Stimulated activated naive CD4-positive, alpha-beta T cell (primary cell): ENCODE data around the gene DUSP9.
A peak's percentile ranks its signal among the peaks of the same experiment; 100 is the strongest.

Experiments
- DNase-seq, 6 experiments: peaks; one replicate each; lab custom pipeline; 2025; lab: John Stamatoyannopoulos, UW

The DUSP9 gene

DNA sequence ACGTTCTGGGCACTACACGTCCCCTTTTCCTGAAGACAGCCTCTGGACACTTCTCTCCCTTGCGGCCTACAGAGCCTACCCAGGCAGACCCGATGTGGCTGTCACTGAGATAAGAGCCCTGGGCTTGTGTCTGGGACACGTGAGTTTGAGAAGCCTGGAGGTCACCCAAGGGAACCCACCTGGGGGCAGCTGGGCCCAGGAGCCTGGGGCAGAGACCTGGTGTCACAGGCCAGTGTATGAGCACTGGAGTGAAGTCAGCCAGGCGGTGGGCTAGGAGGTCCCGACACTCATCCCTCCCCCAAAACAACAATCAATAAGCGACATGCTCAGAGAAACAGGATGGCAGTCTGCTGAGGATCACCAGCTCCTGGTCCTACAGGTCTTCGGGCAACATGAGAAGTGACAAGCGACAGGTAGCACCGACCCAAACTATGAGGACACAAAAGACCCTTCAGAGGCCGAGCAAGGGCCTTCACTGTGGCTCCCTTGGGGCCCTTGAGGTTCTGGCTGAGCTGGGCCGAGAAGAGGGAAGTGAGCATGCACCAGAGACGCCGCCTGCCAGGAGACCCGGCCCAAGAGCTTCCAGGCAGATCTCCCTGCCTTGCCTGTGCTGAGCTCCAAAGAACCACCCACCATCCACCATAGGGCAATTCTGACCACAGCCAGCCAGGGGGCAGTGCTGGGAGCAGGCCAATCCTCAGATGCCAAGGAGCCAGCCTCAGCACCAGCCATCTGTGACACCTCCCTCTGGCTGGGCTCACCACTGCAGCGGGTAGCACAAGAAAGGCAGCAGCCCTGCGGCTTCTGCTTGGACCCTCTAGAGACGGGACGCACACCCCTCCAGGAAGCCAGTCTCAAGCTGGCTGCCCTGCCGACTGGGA lies 11.0 kb upstream of the DUSP9 start:
- DNase-seq = no peak

DNA sequence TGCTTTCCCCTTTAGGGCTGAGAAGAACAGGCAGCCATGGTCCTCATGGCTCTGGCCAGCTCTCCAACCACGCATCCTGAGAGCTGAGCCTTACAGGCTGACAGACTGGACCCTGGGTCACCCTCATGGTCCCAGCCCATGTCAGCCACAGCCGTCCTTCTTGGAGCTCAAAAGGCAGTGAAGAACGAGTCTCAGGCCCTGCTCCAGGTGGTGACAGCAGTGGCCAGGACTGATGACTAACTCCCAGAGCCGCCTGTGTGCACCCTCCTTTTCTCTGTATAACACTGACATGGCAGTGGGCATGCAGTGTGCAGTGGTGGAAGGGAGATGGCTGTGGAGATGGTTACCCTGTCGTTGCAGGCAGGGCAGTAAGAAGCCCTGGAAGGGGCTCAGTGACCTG lies 10.3 kb upstream of the DUSP9 start:
- DNase-seq = no peak

DNA sequence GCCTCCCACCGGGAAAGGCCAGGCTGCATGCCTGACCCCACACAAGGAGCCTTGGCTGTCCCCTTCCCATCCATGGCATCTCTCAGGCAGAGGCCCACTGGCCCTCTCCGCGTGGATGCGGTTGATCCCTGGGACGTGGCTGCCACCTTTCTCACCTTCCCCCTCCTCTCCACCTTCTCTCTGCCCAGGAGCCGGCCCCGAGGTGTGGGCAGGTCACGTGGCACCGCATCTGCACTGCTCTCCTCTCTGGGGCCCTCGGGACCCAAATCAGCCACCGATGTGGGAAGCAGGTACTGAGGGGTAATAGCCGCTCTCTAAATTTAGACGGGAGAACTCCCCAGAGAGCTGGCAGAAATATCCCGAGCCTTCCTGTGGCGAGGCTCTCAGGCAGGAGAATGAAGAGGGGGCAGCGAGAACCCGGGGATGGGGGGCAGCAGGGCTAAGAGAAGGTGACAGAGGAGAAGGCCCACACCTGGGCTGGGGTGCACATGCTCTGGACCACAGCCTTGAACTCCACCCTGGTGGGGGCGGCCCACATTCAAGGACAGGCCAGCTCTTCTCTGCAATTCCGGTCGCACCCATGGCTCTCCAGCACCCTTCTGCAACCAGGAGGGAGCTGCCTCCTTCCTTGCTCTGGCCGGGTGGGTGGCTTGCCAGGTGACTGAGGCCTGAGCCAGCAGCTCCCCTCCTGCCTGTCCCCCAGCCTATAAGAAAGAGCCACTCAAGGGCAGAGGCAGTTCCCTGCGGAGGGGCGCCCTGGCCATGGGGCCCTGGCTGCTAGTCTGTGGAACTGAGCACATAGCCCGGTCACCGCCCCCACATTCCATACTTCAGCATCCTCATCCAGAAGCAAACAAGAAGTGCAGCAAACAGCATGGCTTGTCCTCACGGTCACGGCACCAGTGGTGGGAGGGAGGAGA lies 9.6 kb upstream of the DUSP9 start:
- no peak for DNase-seq

DNA sequence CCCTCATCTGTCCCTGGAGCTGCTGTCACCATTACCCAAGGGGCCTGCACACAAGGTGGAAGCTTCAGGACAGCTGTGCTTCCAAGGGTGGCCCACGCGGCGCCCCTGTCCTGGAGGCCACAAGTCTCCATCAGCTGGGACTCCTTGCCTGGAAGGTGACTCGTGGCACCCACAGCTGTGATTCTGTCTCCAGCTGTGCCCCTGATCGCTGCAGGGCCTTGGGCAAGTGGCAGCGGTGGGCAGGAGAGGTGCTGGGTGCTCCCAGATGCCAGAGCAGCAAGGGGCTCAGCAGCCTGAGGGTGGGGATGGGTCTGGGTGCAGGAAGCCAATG lies 9.0 kb upstream of the DUSP9 start:
- no peak for DNase-seq

DNA sequence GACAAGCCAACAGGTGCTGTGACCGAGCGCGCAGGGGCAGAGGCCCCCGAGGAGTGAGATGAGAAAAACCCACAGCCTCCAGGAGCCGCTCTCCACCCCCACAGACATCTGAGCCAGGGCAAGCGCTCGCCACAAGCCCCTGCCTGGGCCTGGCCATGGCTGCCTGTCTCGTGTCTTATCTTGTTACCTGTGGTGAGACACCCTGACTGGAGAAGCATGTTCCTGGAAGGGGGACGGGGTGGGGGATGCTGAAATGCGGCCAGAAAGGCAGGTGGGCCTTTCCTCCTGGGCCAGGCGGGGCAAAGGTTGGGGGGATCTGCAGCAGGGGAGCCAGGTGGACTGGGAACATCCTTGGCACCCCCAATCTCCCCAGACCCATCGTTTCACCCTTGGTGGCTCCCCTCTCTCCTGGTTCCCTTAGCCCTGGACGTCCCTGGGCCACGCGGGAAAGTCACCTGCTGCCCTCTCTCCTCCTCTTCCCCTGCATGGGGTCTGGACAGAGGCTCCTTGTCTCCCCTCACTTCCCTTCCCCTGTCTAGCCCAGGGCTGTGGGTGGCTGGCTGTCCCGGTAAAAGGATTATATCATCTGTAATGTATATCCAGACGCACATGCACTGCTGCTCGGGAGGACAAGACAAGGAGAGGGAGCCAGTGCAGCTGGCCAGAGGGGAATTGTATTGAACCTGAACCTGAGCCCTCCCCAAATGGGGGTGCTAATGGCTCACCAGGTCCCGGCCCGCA lies 8.4 kb upstream of the DUSP9 start:
- DNase-seq = no peak

DNA sequence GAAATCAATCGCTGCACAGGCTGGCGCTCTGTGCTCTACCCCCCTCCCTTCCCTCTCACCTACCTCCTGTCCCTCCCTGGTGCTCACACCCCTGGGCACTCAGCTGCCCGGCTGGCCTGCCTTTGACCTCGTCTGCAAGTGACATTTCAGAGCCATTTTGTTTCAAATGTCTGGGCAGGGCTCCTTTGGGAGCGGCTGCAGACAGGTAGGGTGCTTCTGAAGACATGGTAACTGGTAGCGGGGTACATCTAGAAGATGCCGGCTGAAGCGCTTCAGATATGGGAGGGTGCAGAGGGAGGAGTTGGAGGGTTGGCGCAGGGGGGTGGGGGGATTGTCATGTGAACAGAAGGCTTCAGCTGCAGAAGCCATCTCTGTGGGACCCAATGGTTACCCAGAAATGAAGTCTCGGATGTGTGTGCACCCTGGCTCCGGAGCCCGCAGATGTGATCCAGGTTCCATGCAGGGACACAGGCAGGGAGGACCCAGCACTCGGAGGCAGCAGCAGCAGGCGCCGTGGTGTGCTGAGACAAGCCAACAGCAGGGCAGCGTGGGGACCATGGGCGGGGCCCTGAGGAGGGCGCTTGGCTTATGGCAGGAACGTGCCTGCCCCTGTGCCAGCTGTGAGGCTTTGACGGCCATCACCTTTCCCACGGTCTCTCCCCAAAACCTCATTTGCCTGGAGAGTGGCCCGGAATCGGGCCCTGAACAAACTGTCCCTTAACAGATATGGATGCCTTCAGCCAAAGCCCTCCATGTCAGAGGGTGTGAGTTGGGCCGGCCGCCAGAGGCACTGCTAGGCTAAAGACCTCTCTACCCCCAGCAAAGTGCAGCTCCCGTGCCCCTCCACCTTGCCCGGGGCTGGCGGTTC lies 7.6 kb upstream of the DUSP9 start:
- DNase-seq = no peak

DNA sequence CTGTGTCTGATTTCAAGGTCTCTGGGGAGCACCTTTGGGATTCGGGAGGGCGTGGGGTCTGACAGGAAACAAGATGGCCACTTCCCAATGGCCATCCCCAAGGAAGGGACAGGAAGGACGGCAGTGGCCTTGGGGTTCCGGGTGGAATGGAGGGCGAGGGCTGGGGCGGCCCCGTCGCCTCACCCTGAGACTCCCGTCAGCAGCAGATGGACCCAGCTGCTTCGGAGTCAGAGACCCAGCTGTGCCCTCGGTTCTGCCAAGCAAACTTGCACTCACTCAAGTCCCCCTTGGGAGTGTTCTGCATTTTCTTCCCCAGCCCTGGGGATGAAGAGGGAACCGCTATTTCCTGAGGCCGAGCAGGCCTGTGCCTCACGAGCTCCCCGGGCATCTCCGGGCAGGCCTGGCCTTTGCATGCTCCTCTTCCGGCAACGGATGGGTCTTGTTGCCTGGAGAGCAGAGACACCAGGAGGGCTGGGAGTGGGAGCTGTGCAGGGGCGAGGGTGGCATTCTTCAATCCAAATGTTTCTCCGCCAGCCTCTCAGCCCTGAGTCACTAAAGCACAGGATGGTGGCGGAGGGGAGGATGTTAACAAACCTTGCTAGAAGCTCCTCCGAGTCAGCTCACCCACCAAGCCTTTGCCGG lies 6.8 kb upstream of the DUSP9 start:
- DNase-seq = no peak

DNA sequence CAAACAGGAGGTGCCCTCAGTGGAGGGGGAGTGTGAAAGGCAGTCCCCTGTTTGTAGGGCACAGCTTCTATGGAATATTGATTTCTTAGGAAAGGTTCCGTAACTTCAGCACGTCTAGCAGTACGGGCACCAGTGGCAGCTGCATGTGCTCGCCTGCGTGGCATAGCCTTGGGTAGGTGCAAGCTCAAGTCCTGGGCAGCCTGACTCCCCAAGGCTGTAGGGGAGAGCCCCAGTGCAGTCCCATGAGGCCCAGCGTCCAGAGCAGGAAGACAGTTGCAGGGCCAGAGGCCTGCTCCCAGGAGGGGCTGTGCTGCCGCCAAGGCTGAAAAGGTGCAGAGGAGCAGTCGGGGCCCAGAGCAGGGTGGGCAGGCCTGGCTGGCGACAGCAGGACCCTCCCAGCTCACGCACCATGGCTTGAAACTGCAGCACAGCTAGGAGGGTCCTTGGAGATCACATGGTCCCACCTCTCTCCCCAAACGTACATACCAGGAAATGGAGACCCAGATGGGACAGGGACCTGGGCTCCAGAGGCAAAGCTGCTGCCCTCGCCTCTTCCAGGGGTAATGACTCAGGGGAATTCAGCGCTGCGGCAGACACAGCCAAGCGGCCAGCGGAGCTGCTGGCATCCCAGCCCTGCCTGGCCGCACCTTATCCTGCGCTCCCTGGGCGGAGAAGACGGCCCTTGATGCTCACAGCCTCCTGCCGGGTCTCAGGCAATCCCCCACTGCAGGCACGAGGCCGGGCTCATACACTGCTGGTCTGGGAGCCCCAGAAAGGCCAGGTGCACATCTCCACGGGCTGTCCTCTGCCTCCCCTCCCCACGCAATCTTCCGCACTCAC lies 6.0 kb upstream of the DUSP9 start:
- DNase-seq = no peak

DNA sequence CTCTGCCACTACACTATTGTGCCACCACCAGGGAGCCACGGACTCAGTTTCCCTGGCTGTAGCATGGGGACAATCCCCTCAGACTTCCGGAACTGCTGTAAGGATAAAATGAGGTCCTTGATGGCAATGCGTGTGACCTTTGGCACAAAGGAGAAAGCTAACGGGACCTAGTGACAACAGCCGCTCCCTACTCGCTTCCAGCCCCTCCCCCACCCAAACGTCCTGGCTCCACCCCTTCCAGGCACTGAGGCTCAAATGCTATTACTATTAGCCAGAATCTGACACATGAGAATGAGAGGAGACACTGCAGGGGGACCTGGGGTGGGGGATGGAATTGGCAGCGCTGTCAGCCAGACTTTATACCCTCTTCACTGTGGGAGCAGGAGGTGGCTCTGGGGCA lies 5.4 kb upstream of the DUSP9 start:
- no peak for DNase-seq

DNA sequence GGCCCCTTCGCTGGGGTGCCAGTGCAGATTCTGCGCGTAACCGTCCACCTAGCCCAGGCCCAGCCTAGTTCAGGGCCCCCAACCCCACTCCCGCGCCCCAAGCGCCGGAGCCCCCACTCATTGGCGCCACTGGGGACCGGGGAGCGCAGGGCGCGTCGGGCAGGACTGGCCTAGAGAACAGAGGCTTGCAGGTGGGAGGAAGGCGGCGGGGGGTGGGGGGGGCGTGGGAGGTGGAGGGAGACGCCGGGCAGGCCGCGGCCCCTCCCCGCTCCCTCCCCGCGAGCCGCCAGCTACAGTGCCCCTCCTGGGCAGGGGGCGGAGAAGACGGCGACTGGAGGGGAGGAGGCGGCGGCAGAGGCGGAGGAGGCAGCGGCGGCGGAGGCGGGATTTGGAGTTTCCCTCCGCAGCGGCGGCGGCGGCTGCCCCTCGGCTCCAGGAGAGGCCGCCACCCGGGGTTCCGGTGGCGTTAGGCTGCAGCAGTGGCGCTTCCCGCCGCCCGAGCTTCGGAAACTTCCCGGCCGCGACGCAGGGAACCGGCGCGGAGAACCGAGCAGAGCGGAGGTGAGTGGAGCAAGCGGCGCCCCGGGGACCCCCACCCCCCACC lies 4.8 kb upstream of the DUSP9 start:
- no peak for DNase-seq

DNA sequence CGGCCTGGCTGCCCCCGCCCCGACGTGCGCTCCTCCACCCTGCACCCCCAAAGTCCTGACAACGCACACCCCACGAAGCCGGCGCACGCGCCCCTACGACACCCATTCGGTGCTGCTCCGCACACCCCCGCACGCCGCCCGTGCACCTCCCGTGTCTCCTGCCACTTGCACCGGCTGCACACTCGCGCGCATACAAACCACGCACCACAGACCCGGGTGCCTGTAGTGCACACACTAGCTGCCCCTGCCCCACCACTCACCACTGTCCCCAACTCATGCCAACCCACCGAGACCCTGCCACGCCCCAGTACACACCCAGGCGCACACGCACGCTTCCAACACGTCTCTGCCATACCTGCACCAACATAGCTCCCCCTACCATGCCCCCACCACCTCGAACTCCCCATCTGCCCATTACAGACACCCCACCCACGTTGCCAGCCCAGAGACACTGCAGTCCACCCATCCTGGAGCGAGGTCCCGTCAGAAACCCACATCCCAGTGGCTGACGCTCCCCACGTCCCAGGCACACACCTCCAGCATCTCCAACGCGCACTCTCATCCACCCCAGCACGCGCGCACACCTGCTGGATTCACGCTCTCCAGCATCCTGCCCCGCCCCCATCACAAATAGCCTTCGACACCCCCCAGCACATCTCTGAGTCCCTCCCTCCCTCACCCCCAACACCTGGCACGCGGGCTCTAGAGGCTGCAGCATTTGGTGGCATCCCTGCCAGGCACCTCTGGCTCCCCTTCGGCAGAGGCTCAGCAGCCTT lies 4.2 kb upstream of the DUSP9 start:
- no peak for DNase-seq

DNA sequence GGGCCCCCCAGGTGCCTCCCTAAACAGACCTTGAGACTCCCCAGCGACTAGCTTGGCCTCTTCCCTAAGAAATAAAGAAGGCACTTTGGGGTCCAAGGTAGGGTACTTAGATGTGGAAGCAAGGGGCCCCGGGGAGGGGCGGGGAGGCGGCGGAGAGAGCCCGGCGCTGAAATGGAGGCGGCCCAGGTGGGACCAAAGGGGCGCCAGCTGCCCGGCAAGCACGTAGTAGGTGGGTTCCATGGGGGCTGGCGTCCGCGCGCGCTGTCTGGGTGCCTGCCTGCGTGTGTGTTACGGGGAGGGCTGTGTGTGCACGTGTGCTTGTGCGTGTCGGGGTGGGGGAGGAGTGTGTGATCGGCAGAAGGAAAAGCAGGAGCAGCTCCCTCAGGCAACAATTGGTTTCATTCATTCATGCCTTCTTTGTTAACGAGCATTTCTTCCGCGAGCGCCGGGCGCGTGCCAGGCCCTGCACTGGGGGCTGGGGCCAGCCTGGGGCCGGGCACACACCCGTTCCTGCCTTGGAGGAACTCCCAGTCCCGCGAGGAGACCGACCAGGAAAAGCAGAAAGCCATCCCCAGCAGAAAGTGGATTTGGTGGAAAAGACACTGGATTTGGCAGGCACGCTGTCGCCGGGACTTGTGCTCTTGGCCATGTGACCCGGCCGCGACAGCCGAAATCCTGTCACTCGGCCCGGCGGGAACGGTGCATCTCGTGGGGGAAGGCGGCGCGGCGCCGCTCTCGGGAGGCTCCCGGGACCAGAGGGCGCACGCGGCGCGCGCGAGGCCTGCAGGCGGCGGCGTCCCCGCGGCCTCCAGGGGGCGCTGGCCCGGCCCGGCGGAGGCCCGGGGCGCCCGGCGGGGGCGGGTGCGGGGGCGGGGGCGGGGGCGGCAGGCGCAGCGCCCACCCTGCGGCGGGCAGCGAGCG lies 3.3 kb upstream of the DUSP9 start:
- DNase-seq = no peak

DNA sequence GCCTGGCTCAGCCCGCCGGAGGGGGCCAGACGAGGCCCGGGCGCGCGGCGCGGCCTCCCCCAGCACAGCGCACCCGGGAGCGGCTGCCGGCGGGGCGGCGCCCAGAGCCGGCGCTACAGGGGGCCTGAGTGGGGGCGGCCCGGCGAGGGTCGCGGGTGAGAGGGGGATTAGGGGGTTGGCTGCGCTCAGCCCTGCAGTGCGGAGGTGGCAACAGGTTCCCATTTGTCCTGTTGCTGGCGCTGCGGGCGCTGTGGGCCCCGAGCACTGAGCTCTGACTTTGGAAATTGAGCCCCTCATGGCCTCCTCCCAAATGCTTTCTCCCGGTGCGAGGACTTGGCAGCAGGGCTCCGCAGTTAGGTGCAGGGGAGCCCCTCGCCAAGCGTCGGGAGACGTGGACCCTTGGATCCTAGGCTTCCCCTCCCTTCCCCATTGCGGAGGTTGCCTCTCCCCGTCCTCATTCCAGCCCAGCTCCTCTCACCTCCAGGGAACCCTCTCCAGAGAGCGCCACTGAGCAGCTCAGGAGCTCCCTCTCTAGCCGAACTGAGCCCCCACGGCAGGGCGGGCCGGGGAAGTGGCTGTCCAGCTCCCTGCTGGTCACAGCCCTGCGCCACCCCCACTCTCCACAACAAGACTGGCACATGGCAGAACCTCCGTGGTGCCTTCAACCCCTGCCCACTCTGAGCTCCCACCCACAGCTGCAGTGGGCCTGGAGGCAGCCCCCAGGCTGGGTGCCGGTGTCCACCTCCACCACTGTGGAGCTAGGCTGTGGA lies 2.5 kb upstream of the DUSP9 start:
- no peak for DNase-seq

DNA sequence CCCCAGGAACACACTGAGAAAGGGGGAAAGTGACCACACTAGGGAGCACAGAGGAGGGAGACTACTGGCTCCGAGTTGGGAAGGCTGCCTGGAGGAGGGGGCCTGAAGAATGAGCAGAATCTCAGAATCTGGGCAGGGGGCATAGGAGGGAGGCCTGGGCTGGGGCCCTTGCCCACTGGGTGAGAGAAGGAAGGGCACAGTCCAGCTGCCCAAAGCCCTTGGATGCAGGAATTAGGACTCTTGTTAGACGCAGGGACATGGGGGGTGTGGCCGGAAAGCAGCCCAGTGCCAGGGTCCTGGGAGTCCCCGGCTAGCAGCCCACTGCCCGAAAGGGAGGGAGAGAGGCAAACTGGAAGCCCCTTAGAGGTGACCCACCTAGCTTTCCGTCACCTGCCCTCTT lies 1.9 kb upstream of the DUSP9 start:
- no peak for DNase-seq

DNA sequence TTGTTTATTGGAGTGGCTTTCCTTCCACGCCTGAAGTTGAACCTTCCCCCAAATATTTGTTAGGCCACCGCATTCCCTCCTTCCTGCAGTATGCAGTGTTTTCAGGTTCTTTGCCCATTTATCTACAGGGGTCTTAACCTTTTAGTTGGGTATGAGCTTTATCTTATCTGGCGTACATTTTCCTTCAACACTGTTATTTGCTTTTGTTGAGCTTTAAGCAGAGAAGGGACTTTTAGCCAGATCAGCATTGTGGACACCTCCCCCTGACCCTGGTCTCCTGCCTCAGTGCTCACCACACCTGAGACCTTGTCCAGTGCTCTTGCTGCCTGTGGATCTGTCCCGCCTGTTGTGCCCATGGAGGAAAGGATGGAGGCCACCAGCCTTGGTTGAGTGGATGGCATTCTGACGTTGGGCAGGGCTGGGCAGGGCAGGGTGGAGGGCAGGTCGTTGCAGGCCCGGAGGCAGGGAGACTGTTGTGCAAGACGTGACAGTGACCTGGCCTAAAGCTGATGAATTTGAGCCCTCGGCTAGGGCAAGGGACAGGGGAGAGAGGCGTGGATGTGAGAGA lies 998 bp upstream of the DUSP9 start:
- no peak for DNase-seq

DNA sequence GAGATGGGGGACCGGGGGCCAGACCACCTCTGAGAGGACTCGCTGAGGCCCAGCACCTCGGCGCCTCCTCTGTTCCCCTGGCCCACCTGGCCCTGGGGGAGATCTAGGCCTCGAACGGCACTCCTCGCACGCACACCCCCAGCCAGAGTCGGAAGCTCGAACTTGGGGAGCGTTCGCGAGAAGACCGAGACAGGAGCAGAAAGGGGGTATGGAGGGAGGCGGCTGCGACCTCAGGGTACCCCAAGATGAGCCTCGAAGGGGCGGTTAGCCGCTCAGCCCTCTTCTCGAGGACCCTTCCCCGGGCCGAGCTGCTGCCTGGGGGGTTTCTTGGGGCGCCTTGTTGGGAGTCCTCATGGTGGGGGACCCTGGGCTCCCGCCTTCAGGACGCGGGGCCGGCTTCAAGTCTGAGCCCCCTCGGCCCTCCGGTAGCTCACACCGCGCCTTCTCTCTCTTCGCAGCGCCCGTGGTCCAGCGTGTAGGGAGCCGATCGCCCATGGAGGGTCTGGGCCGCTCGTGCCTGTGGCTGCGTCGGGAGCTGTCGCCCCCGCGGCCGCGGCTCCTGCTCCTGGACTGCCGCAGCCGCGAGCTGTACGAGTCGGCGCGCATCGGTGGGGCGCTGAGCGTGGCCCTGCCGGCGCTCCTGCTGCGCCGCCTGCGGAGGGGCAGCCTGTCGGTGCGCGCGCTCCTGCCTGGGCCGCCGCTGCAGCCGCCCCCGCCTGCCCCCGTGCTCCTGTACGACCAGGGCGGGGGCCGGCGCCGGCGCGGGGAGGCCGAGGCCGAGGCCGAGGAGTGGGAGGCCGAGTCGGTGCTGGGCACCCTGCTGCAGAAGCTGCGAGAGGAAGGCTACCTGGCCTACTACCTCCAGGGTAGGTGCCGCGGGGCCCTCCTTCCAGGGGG lies 706 bp downstream of the DUSP9 start:
- DNase-seq = peak in 1 of 6 experiments; percentile 16
